ENCODE measurements around the gene HOXC5.

Gene HOXC5

DNA sequence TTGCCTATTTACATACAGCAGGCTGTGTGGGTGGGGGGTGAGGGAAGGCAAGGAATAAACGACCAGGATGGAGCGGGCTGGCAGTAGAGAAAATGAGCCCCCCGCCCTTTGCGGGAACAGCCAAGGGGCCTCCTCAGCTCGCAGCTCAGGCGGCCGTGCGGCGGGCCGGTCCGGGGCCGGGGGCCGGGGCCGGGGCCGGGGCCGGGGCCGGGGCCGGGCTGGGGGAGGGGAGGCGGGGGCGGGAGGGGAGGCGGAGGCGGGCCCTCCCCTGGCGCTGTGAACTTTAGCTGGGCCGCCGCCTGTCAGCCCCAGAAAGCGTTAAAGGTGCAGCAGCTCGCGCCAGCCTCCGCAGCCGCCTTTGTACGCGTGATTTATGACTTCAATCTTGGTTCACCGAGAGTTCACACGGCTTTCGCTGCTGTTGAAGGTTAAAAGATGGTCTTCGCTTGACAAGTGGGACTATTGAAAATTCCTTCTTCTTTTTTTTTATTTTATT is 49.6 kb downstream of the HOXC5 start:
- H3K4me3 ChIP-seq (ENCODE audit: low read length) = peak overlapping the region; percentile 47
- DNase-seq (ENCODE audit: low read depth) = no peak
- TF ChIP-seq, protein P1, sequence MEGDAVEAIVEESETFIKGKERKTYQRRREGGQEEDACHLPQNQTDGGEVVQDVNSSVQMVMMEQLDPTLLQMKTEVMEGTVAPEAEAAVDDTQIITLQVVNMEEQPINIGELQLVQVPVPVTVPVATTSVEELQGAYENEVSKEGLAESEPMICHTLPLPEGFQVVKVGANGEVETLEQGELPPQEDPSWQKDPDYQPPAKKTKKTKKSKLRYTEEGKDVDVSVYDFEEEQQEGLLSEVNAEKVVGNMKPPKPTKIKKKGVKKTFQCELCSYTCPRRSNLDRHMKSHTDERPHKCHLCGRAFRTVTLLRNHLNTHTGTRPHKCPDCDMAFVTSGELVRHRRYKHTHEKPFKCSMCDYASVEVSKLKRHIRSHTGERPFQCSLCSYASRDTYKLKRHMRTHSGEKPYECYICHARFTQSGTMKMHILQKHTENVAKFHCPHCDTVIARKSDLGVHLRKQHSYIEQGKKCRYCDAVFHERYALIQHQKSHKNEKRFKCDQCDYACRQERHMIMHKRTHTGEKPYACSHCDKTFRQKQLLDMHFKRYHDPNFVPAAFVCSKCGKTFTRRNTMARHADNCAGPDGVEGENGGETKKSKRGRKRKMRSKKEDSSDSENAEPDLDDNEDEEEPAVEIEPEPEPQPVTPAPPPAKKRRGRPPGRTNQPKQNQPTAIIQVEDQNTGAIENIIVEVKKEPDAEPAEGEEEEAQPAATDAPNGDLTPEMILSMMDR (conservative IDR thresholded peaks at IDR 0.05; ENCODE audit: low read length) = no peak

Measured in AG10803 (cell line).